Amygdala (tissue), 56 donors: ENCODE results near the gene ZAR1L.

Experiments used
- DNase-seq, 56 donors: peaks; one replicate each; lab custom pipeline; 2025; lab: John Stamatoyannopoulos, UW

ZAR1L gene

DNA sequence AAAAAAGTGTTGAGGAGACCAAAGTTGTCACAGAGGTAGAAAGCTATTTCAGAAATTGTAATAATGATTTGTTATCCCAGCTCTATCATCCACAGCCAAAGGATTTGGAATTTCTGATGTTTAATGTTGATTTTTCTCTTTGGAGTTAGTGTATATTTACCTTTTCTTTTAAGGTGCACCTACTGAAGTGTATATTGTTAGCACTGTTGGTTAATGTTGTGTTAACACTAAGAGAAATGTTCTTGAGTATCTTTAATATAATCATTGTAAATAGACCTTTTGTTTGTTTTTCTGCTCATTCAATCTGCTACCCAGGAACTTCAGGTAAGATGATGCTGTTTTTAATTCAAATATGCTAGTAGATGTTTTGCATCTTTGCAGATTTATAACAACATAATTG, 57.5 kb downstream of the ZAR1L start:
- no peak for DNase-seq

DNA sequence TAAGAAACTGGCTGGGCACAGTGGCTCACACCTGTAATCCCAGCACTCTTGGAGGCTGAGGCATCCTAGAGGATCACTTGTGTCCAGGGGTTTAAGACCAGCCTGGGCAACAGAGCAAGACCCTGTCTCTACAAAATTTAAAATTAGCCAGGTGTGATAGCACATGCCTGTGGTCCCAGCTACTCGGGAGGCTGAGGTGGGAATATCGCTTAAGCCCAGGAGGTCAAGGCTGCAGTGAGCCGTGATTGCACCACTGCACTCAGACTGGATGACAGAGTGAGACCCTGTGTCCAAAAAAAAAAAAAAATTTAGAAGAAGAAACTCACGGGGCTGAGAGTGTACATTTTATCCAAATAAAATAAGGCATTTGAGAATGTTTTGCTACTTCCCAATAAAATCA, 58.9 kb downstream of the ZAR1L start:
- DNase-seq, result no peak

DNA sequence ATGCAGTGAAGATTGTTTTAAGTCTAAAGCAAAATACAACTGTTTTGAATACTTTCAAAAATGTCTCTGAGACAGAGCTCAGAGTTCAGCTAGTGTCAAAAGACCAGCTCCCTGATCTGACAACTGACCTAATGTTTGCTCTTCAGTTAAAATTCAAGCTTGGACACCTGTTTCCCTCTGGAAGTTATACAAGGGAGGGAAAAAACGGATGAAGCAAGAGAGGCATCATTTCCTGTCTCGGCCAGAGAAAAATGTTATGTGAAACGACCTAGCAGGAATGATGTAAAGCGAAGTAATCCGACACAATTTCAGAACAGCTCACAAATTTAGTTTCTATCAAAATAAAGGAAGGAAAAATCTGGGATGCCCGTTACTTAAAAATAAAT, 59.4 kb downstream of the ZAR1L start:
- DNase-seq, result no peak

DNA sequence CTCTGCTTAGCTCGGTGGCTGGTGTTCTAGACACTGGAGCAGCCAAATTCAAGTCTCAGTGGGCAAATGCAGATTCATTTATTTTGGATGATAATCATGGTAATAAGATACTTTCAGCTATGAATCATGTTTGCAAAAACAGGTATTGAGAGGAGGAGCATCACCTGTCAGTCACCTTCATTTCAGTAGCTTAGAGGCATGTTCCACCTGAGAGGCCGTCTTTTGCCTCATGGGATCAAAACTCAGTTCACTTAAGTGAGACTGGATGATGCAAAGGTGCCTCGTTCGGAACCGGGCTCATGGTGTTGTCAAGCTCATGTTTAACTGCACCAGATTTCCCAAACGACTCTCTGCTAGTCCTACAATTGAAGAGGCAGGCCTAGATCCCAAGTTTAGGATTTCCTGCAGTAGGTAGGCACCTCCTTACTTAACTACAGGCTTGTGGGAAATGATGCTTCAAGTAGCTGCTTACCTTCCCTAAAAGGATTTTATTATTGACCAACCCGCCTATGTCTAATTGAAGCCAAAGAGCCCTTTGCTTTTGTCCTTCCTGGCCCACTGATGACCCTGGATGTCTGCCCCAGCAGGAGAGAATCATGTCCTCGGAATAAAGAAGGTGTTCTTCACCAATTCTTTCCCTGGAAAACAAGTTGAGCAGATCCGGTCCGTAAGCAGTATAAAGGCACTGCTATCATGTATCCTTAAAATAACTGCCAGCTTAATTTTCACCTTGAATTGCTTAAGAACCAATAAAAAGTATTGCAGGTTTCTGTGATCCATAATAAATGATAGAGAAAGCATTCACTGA, 60.0 kb downstream of the ZAR1L start:
- no peak for DNase-seq

DNA sequence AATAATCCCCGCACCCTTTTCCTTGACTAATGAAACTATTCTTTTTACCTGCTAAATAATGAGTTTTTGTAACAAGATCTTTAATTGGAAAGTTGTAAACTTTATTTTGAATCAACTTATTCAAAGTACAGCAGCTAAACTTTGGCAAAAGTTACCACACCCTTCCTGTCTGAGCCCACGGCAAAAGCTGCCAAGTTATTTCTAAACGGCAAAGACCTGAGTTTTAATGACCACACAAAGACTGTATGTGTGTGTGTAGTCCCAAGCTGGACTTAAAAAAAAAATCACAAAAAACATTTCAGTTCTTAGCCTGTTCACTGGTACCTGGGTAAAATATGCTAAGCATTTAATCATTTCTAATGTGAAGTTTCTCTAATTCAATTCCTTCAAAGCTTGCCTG, 60.7 kb downstream of the ZAR1L start:
- DNase-seq, result no peak

DNA sequence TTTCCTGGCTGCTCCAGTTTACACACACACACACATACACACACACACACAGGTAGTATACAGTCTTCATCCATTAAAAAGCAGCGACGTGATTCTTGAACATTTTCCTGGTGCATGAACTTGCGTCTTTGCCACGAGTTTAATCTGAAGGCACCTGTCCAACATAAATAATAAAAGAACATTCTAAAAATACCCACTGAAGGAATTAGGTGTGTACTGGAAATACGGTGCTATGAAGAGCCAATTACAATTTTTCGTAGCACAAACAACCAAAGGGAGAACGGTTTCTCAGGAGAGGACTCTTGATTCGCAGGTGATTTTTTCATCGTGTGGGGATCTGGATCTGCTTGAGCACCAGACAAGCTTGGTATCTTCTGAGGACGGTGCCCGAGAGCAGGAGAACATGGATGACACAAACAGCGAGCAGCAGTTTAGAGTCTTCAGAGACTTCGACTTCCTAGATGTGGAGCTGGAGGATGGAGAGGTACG, 61.2 kb downstream of the ZAR1L start:
- no peak for DNase-seq
